Effector memory CD4-positive, alpha-beta T cell (primary cell): ENCODE data around the gene CHIA.
A peak's percentile ranks its signal among the peaks of the same experiment; 100 is the strongest.
"Not testable (repeated sequence)": the region's sequence is repeated elsewhere in the genome, so short reads cannot be mapped to it uniquely, and the experiment has no call there.

ENCODE experiments used
- DNase-seq, 3 donors: peaks; one replicate each; pipeline ENCODE4 v3.0.0-alpha.2; 2020
- H3K27ac ChIP-seq: 2 replicates; pipeline ENCODE4 v1.7.0; 2013; ENCODE audit warnings: mild to moderate bottlenecking, low read length, moderate library complexity; ENCODE audit not compliant: insufficient read depth, poor library complexity, severe bottlenecking
- H3K27me3 ChIP-seq: replicated peaks from 2 replicates; pipeline ENCODE4 v1.7.0; 2013; ENCODE audit warnings: mild to moderate bottlenecking, low read length; ENCODE audit not compliant: insufficient read depth, control insufficient read depth, poor library complexity, severe bottlenecking
- H3K36me3 ChIP-seq: 2 replicates; pipeline ENCODE4 v1.7.0; 2013; ENCODE audit warnings: mild to moderate bottlenecking, low read length, moderate library complexity; ENCODE audit not compliant: control insufficient read depth, insufficient read depth
- H3K4me1 ChIP-seq: 2 replicates; pipeline ENCODE4 v1.7.0; 2013; ENCODE audit warnings: low read length, mild to moderate bottlenecking; ENCODE audit not compliant: control insufficient read depth, insufficient read depth, poor library complexity, severe bottlenecking
- H3K4me3 ChIP-seq: 2 replicates; pipeline ENCODE4 v1.7.0; 2013; ENCODE audit warnings: low read length, low read depth, mild to moderate bottlenecking; ENCODE audit not compliant: insufficient read depth, poor library complexity, severe bottlenecking
- H3K9me3 ChIP-seq: 2 replicates; pipeline ENCODE4 v1.7.0; 2013; ENCODE audit warnings: mild to moderate bottlenecking, low read length, moderate library complexity; ENCODE audit not compliant: control insufficient read depth

CHIA gene

GRCh38 chr1:111320066-111320879, 29.6 kb downstream of the CHIA start:
- H3K9me3 ChIP-seq, result no peaks in the 10 kb centered on the region
- no peak overlapping the region for H3K27ac ChIP-seq
- H3K4me3 ChIP-seq, result no peak overlapping the region
- H3K36me3 ChIP-seq, result no peaks in the 10 kb centered on the region
- DNase-seq, result no peak
- H3K27me3 ChIP-seq, result no peaks in the 10 kb centered on the region
- H3K4me1 ChIP-seq, result no peaks in the 10 kb centered on the region

DNA sequence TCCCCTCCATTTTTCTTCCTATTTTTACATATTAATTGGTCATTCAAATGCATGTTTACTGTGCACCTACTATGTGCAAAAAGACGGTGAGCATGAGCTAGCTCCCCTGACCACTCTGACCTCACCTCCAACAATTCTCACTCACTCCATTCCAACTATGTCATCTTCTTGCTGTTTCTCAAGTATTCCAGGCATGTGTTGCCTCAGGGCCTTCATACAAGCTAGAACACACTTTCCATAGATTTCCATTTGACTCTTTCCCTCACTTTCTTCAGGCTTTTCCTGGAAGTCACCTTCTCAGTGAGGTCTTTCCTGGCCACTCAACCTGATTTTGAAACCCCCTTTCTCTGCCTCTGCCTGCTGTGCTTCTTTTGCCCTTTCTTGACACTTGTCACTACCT, 32.6 kb downstream of the CHIA start:
- Histone ChIP-seq H3K4me1 (no peaks in the 10 kb centered on the region), H3K4me3 (no peak overlapping the region), H3K36me3 (no peaks in the 10 kb centered on the region), H3K27me3 (no peaks in the 10 kb centered on the region), H3K9me3 (no peaks in the 10 kb centered on the region), H3K27ac (no peak overlapping the region)
- DNase-seq, result no peak

DNA sequence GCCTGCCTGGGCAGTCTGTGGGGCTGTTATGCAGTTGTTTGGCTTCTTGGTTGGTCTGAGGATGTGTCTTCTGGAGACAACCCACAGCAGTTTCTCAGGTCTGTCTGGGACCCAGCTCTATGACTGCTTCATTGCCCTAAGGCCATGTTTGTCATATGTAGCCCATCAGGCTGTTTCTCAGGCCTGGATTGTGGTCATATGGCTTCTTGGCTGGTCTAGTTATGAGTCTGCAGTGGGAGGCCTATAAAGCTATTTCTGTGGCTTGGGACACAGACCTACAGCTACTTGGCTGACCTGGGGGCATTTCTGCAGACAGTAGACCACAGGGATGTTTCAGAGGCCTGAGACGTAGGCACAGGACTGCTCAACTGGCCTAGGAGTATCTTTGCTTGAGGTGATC, 41.5 kb downstream of the CHIA start:
- H3K27ac ChIP-seq, result no peak overlapping the region
- H3K9me3 ChIP-seq, result peaks cover 3% of the 10 kb centered on the region
- H3K36me3 ChIP-seq, result no peaks in the 10 kb centered on the region
- no peak overlapping the region for H3K4me3 ChIP-seq
- DNase-seq, result no peak
- H3K27me3 ChIP-seq, result no peaks in the 10 kb centered on the region
- H3K4me1 ChIP-seq, result no peaks in the 10 kb centered on the region

- Histone ChIP-seq H3K27me3 (no peaks in the 10 kb centered on the region), H3K9me3 (peaks cover 1% of the 10 kb centered on the region), H3K27ac (no peak overlapping the region), H3K4me1 (no peaks in the 10 kb centered on the region), H3K36me3 (no peaks in the 10 kb centered on the region), H3K4me3 (no peak overlapping the region)
- DNase-seq, result peak; percentile 20 to 45 (median 23)
Observed at GRCh38 chr1:111334169-111334568, 43.5 kb downstream of the CHIA start.

DNA sequence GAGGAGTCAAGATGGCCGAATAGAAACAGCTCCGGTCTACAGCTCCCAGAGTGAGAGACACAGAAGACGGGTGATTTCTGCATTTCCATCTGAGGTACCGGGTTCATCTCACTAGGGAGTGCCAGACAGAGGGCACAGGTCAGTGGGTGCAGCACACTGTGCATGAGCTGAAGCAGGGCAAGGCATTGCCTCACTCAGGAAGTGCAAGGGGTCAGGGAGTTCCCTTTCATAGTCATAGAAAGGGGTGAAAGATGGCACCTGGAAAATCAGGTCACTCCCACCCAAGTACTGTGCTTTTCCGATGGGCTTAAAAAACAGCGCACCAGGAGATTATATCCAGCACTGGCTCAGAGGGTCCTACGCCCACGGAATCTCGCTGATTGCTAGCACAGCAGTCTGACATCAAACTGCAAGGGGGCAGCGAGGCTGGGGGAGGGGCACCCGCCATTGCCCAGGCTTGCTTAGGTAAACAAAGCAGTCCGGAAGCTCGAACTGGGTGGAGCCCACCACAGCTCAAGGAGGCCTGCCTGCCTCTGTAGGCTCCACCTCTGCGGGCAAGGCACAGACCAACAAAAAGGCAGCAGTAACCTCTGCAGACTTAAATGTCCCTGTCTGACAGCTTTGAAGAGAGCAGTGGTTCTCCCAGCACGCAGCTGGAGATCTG, 44.7 kb downstream of the CHIA start:
- not testable (repeated sequence) for H3K9me3 ChIP-seq, H3K4me1 ChIP-seq, H3K27me3 ChIP-seq, H3K36me3 ChIP-seq, H3K4me3 ChIP-seq, H3K27ac ChIP-seq
- peak in 2 of 3 donors; percentile 13 to 53 for DNase-seq

GRCh38 chr1:111338849-111339248, 48.2 kb downstream of the CHIA start:
- not testable (repeated sequence) for DNase-seq, H3K36me3 ChIP-seq, H3K4me3 ChIP-seq, H3K27me3 ChIP-seq, H3K4me1 ChIP-seq, H3K9me3 ChIP-seq, H3K27ac ChIP-seq

DNA sequence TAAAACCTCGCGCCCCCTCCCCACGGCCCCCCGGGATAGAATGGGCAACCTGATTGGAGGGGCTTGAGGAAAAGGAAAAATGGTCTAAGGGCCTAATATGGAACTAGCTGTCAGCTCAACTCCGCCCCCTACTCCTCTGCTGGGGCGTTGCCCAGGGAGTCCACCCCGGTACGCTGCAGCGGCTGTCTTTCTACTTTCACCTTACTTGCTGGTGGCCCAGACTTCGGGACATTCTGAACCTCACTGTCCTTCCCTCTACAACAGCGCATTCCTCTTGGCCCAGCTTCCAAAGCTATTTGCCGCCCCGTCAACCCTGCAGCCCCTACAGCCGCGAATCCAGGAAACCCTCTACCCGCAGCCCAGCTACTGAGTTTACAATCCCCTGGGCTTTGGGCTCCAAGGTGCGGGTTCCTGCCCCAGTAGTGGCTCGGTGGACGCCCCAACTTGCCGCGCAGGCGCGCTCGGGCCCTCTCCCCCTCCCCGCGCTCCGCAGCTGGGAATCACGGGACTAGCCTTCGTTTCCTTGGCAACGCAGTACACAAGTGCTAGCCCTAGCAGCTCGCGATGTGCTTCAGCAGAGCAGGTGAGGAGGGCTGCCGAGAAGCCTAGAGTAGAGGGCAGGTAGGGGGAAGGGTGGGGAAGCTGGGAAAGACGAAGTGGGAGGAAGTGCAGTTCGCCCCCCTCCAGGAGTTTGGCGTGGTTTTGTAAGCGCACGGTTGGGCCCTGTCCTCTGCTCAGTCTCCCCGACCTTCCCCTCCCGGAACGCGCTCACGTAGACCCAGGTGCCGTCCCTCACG, 55.6 kb downstream of the CHIA start:
- H3K9me3 ChIP-seq, result no peaks in the 10 kb centered on the region
- H3K27ac ChIP-seq, result peak overlapping the region; percentile 61
- no peaks in the 10 kb centered on the region for H3K36me3 ChIP-seq
- H3K4me3 ChIP-seq, result peak overlapping the region; percentile 66
- peak; percentile 85 to 88 (median 86) for DNase-seq
- no peaks in the 10 kb centered on the region for H3K4me1 ChIP-seq
- H3K27me3 ChIP-seq, result no peaks in the 10 kb centered on the region

- Histone ChIP-seq H3K4me1 (no peaks in the 10 kb centered on the region), H3K27ac (peak overlapping the region; percentile 61), H3K9me3 (no peaks in the 10 kb centered on the region), H3K27me3 (no peaks in the 10 kb centered on the region), H3K4me3 (no peak overlapping the region), H3K36me3 (no peaks in the 10 kb centered on the region)
- DNase-seq, result no peak
Observed at GRCh38 chr1:111347026-111347425, 56.4 kb downstream of the CHIA start.

DNA sequence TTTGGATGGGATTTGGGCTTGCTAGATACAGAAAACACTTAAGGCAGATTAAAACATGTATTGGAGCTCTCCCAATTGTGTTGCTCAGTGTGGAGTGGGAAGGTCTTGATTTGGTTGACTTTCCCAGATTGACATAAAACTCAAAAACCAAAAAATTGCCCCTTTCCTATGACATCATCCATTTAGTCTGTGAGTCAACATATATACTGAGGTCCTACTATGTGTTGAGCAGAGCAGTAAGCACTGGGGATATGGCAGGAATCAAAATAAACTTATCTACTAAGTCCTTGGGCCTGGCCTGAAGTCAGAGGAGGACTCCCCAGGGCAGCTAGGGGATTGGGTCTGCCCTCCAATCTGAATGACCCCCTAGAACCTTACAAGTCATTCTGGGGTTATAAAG, 61.0 kb downstream of the CHIA start:
- Histone ChIP-seq H3K9me3 (no peaks in the 10 kb centered on the region), H3K27ac (no peak overlapping the region), H3K4me3 (no peak overlapping the region), H3K36me3 (no peaks in the 10 kb centered on the region), H3K27me3 (no peaks in the 10 kb centered on the region), H3K4me1 (peaks cover 7% of the 10 kb centered on the region)
- no peak for DNase-seq

DNA sequence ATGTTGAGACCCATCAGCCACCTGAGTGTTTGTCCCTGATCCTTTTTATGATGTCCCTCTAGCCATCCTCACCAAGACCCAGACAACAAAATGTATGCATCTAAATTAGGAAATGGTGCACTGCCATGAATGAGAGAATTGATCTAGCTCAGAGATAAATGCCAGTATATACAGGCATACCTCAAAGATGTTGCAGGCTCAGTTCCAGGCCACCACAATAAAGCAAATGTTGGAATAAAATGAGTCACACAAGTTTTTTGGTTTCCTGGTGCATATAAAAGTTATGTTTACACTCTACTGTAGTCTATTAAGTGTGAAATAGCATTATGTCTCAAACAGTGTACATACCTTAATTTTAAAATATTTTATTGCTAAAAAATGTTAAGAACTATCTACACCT, 63.9 kb downstream of the CHIA start:
- Histone ChIP-seq H3K36me3 (no peaks in the 10 kb centered on the region), H3K4me1 (peaks cover 7% of the 10 kb centered on the region), H3K27me3 (no peaks in the 10 kb centered on the region), H3K9me3 (no peaks in the 10 kb centered on the region), H3K27ac (no peak overlapping the region), H3K4me3 (no peak overlapping the region)
- no peak for DNase-seq
